Psoas muscle (tissue), 8 donors: ENCODE results near the gene TP53RK. TPM values are rescaled to one million over a fixed set of nuclear protein-coding genes. Genes with fewer than 3 reads are reported as not detected.

ENCODE experiments used
- ATAC-seq, 4 donors: fragments of 200-7000 bp; cut with Tn5 transposase; one replicate each; pipeline ENCODE4 v1.9.1; 2020; ENCODE audit warnings: moderate library complexity in 3 of 4, mild to moderate bottlenecking in 2 of 4
- DNase-seq, 2 donors: peaks; one replicate each; pipeline ENCODE4 v3.0.0-alpha.2; 2020
- H3K27ac ChIP-seq: fragments of 200-600 bp; one replicate; pipeline ENCODE4 v1.8.0; 2022
- H3K27me3 ChIP-seq, 3 donors: fragments of 200-600 bp in 1 of 3; one replicate each; pipeline versions ENCODE4 v1.6.1 to v1.8.0; 2013 to 2022; ENCODE audit warnings: low read length in 2 of 3, mild to moderate bottlenecking in 2 of 3, moderate library complexity in 1 of 3; ENCODE audit not compliant: insufficient read depth in 3 of 3
- H3K36me3 ChIP-seq, 2 donors: fragments of 200-600 bp in 1 of 2; one replicate each; pipeline versions ENCODE4 v1.6.1 to v1.8.0; 2013 to 2022; ENCODE audit warnings: low read depth in 1 of 2, mild to moderate bottlenecking in 1 of 2, moderate library complexity in 1 of 2; ENCODE audit not compliant: insufficient read depth in 1 of 2
- H3K4me1 ChIP-seq: fragments of 200-600 bp; one replicate; pipeline ENCODE4 v1.8.0; 2022
- H3K4me3 ChIP-seq: fragments of 200-600 bp; one replicate; pipeline ENCODE4 v1.8.0; 2022; ENCODE audit warnings: mild to moderate bottlenecking
- H3K9me3 ChIP-seq: fragments of 200-600 bp; one replicate; pipeline ENCODE4 v1.8.0; 2022
- CTCF ChIP-seq: fragments of 200-600 bp; IDR thresholded peaks from one replicate; pipeline ENCODE4 v1.8.0; 2022; ENCODE audit warnings: antibody characterized with exemption
- WGBS, 3 donors: extraction: QIAGEN DNeasy Blood & Tissue Kit; methylation state at CpG; one replicate each; pipeline versions ENCODE4 v1.1.6 to v1.1.7; 2013; 5-methylcytosine and 5-hydroxymethylcytosine counted together
- intact Hi-C, 2 donors: fragments of 100-400 bp; cut with DNase I; formaldehyde crosslinking; loops; one replicate each; pipeline versions ENCODE4 v1.11.0 to v1.14.2; 2022
- polyA plus RNA-seq, 3 donors: library from polyadenylated mRNA; stranded (reverse); fragments of 200-250 nt; gene quantifications; one replicate each; pipeline ENCODE4 v1.2.3, GENCODE V29; 2013
- total RNA-seq, 4 donors: library from RNA; stranded (reverse); fragmentation: NEBNext Ultra II Directional in 2 of 4; extraction: Animal tissue kit (Norgen Biotek cat#: 25700) in 2 of 4; gene quantifications; one replicate each; pipeline versions ENCODE4 v1.2.1 to v1.2.4, GENCODE V29; 2021 to 2023
- donor health status: healthy with polysubstance abuse.
- donor health status: DM: no; HTN: no; CAD: no; lungs with moderate emphysema.
- donor health status: Bipolar disorder and iron deficiency.
- donor health status: healthy.
- donor health status: DM: yes; HTN: yes; CAD: no.
- donor health status: DM: no; HTN: no; CAD: no.
- donor health status: DM: no; HTN: no; CAD: no.
- donor health status: DM: yes; HTN: yes; CAD: no.

TP53RK gene
- total and polyA plus RNA-seq, 7 donors = 5.8 to 12.9 (median 9.3) TPM

DNA sequence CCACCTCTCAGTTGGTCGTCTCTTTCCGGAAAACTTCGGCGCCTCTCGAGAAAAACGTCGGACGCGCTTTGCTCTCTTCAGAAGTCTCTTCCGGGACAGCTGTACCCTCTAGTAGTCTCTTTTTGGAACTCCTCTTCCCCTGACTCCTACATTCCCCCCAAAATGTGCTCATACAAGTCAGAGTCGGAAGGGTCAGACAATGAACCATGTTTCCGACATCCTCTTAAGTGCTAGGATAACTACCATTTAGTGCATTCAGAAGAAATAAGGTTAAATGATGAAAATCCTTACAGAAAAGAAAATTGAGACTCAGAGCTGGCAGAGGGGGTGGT is 476 bp upstream of the TP53RK start:
- DNase-seq (no peak), ATAC-seq (no peak)
- WGBS, 3 donors = 0 to 1% (median 0%) methylated on average over 12 of the region's 12 CpGs
- H3K4me3 ChIP-seq = peak overlapping the region; percentile 90
- intact Hi-C loops = no loop called here
- H3K36me3 ChIP-seq = peaks cover 0 to 15% of the 10 kb centered on the region in 2 donors
- H3K4me1 ChIP-seq = peaks cover 19% of the 10 kb centered on the region
- no peaks in the 10 kb centered on the region for H3K27me3 ChIP-seq
- TF ChIP-seq CTCF = no peak
- peak overlapping the region; percentile 93 for H3K27ac ChIP-seq
- H3K9me3 ChIP-seq = peaks cover 5% of the 10 kb centered on the region

GRCh38 chr20:46688151-46689081 is 828 bp downstream of the TP53RK start:
- ATAC-seq (peak in 1 of 4 donors; percentile 1), DNase-seq (no peak)
- intact Hi-C loops = no loop called here
- peaks cover 5% of the 10 kb centered on the region for H3K9me3 ChIP-seq
- H3K27ac ChIP-seq = peak overlapping the region; percentile 93
- 20 to 24% (median 23%) methylated on average over 20 of the region's 20 CpGs for WGBS, 3 donors
- peaks cover 32% of the 10 kb centered on the region for H3K4me1 ChIP-seq
- H3K4me3 ChIP-seq = peak overlapping the region; percentile 90
- no peaks in the 10 kb centered on the region for H3K27me3 ChIP-seq
- peaks cover 0 to 15% of the 10 kb centered on the region in 2 donors for H3K36me3 ChIP-seq
- no peak for TF ChIP-seq CTCF

DNA sequence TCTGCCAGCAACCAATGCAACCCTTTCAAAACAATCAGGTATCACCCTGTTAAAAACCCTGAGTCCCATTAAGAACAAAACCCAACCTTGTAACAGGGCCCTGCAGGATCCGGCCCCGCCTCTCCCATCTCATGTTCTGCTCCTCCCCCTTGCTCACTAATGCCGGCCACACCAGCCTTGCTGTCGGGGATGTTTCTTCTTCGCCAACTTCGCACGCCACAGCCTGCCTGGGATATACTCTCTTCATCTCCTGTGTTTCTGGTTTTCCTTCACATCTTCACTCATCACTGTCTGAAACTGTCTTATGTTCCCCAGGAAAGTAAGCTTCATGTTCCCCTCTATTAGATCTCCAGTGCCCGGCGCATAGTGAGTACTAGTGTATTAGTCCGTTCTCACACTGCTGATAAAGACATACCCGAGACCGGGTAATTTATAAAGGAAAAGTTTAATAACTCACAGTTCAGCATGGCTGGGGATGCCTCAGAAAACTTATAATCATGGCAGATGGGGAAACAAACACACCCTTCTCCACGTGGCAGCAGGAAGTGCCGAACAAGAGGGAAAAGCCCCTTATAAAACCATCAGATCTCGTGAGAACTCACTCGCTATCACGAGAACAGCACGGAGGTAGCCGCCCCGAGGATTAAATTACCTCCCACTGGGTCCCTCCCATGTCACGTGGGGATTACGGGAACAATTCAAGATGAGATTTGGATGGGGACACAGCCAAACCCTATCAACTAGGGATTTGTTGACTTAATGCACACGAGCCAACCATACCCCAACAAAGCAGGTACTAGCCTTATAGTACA is 5.1 kb downstream of the TP53RK start:
- Histone ChIP-seq H3K36me3 (peaks cover 0 to 15% of the 10 kb centered on the region in 2 donors), H3K27ac (no peak overlapping the region), H3K4me3 (peak overlapping the region; percentile 49), H3K9me3 (no peaks in the 10 kb centered on the region), H3K4me1 (peaks cover 48% of the 10 kb centered on the region), H3K27me3 (no peaks in the 10 kb centered on the region)
- DNase-seq = peak; percentile 42 to 62
- TF ChIP-seq CTCF = no peak
- ATAC-seq = peak in 3 of 4 donors; percentile 46 to 62 (median 55)
- intact Hi-C loops = no loop called here
- 41 to 44% (median 42%) methylated on average over 23 of the region's 23 CpGs for WGBS, 3 donors

DNA sequence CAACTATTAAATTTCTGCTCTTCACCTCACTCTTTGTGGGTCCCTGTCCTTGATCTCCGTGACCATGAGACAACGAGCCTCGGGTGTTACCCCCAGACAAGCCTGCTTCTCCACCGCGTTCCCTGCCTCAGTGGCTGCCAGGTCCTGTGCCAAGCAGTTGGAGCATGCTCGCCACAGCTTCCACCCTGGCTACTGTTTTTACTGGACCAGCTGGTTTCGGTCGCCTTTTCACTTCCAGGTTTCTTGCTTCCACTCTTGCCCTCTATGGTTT is 5.6 kb downstream of the TP53RK start:
- DNase-seq = no peak
- intact Hi-C loops = no loop called here
- Histone ChIP-seq H3K36me3 (peaks cover 0 to 15% of the 10 kb centered on the region in 2 donors), H3K27me3 (no peaks in the 10 kb centered on the region), H3K9me3 (no peaks in the 10 kb centered on the region), H3K27ac (no peak overlapping the region), H3K4me3 (peak overlapping the region; percentile 49), H3K4me1 (peaks cover 48% of the 10 kb centered on the region)
- peak in 2 of 4 donors; percentile 10 to 17 for ATAC-seq
- no peak for TF ChIP-seq CTCF
- WGBS, 3 donors = 40 to 43% (median 41%) methylated on average over 8 of the region's 8 CpGs
